Erythroblast (primary cell): ENCODE data around the gene DNASE1.

Experiments
- GATA1 ChIP-seq: IDR thresholded peaks from 2 replicates; pipeline ENCODE4 v1.6.1; 2011; ENCODE audit warnings: low read depth, mild to moderate bottlenecking, control low read depth, low read length, moderate library complexity
- POLR2A ChIP-seq: IDR thresholded peaks from 2 replicates; pipeline ENCODE4 v1.6.1; 2011; ENCODE audit warnings: mild to moderate bottlenecking, low read length

DNA sequence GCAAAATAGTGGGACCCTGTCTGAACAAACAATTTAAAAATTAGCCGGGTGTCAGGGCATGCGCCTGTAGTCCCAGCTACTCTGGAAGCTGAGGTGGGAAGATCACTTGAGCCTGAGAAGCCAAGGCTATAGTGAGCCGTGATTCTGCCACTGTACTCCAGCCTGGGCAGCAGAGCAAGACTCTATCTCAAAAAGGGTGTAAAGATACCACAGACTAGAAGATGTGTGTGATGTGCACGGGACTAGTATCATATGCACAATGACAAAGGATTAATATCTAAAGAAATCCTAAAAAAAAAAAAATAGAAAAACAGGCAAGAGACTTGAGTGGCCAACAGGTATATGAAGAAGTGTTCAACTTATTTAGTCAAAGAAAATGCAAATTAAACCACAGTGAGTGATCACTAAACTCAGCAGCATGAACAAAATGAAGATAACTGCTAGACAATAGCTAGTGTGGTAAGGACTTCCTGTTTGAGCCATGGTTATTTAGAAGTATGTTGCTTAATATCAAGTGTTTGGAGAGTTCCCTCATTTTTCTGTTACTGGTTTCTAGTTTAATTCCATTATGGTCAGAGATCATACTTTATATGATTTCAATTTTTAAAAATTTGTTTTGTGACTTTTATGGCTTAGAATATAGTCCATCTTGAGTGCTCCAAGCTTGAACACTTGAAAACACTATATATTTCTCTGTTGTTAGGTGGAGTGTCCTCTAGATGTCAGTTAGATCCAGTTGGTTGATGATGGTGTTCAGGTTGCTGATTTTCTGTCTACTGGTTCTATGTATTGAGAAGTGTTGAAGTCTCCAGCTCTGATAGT is 28.4 kb upstream of the DNASE1 start:
- TF ChIP-seq POLR2A (no peak), GATA1 (no peak)
